ENCODE data around the gene UPP2.

DNA sequence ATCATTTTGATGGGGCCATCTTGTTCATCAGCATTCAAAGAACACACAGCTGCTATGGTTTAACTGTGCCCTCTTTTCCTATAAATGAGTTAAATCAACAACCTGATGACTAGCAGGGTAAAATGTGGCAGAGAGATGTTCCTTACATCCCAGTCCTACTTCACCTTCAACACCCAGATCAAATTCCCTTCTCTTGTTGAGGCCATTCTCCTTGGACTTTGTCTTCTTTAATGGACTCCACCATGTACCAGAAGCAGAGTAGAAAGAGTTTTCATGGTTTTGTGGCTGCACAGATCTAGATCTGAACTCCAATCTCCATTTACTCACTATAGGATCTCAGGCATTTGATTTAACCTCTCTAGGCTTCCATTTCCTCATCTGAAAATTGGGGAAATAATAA, 6.4 kb upstream of the UPP2 start:
- TF ChIP-seq POLR2A (IDR thresholded peaks at IDR 0.05) (no peak), POLR2AphosphoS5 (IDR thresholded peaks at IDR 0.05) (no peak)
- TF ChIP-seq, protein P1, sequence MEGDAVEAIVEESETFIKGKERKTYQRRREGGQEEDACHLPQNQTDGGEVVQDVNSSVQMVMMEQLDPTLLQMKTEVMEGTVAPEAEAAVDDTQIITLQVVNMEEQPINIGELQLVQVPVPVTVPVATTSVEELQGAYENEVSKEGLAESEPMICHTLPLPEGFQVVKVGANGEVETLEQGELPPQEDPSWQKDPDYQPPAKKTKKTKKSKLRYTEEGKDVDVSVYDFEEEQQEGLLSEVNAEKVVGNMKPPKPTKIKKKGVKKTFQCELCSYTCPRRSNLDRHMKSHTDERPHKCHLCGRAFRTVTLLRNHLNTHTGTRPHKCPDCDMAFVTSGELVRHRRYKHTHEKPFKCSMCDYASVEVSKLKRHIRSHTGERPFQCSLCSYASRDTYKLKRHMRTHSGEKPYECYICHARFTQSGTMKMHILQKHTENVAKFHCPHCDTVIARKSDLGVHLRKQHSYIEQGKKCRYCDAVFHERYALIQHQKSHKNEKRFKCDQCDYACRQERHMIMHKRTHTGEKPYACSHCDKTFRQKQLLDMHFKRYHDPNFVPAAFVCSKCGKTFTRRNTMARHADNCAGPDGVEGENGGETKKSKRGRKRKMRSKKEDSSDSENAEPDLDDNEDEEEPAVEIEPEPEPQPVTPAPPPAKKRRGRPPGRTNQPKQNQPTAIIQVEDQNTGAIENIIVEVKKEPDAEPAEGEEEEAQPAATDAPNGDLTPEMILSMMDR (IDR thresholded peaks at IDR 0.05 in 8 of 11, conservative IDR thresholded peaks at IDR 0.05 in 3 of 11) = no peak

All from spleen (tissue), 7 donors.